BLaER1 (cell line): ENCODE results near the gene HHAT.

Experiments used
- H3K27ac ChIP-seq: shearing (Covaris generic); formaldehyde crosslinking; 2 replicates; pipeline ENCODE4 v1.8.1; 2022
- H3K27me3 ChIP-seq: shearing (Covaris generic); formaldehyde crosslinking; 2 replicates; pipeline ENCODE4 v1.8.1; 2022
- H3K36me3 ChIP-seq: shearing (Covaris generic); formaldehyde crosslinking; 2 replicates; pipeline ENCODE4 v1.8.1; 2022
- H3K4me1 ChIP-seq: shearing (Covaris generic); formaldehyde crosslinking; 2 replicates; pipeline ENCODE4 v1.8.1; 2022
- H3K4me2 ChIP-seq: shearing (Covaris generic); formaldehyde crosslinking; 2 replicates; pipeline ENCODE4 v1.8.1; 2022
- H3K4me3 ChIP-seq: shearing (Covaris generic); formaldehyde crosslinking; 2 replicates; pipeline ENCODE4 v1.8.1; 2022
- H3K9ac ChIP-seq: shearing (Covaris generic); formaldehyde crosslinking; 2 replicates; pipeline ENCODE4 v1.8.1; 2022
- H3K9me3 ChIP-seq: shearing (Covaris generic); formaldehyde crosslinking; 2 replicates; pipeline ENCODE4 v1.8.1; 2022
- H4K20me1 ChIP-seq: shearing (Covaris generic); formaldehyde crosslinking; 2 replicates; pipeline ENCODE4 v1.8.1; 2022
- Cebpa-rat ChIP-seq: shearing (Covaris generic); IDR thresholded peaks from 2 replicates; pipeline ENCODE4 v1.8.1; 2022

The HHAT gene

GRCh38 chr1:210582205-210582970, 253.7 kb downstream of the HHAT start:
- Histone ChIP-seq H3K4me2 (no peak overlapping the region), H3K36me3 (no peaks in the 10 kb centered on the region), H4K20me1 (no peaks in the 10 kb centered on the region), H3K4me3 (no peak overlapping the region), H3K9ac (no peak overlapping the region), H3K9me3 (0 out of 2 replicates have a peak, but pooled peaks cover 1% of the 10 kb centered on the region), H3K27me3 (no peaks in the 10 kb centered on the region), H3K4me1 (peaks cover 5% of the 10 kb centered on the region; the same call in 1 of the 2 replicates), H3K27ac (no peak overlapping the region)
- no peak for TF ChIP-seq Cebpa-rat

GRCh38 chr1:210584439-210585113, 255.9 kb downstream of the HHAT start:
- Histone ChIP-seq H3K36me3 (no peaks in the 10 kb centered on the region), H3K9me3 (peaks cover 9% of the 10 kb centered on the region; the same call in 1 of the 2 replicates), H3K27ac (no peak overlapping the region), H3K4me1 (peaks cover 5% of the 10 kb centered on the region; the same call in 1 of the 2 replicates), H3K4me3 (no peak overlapping the region), H3K4me2 (no peak overlapping the region), H4K20me1 (no peaks in the 10 kb centered on the region), H3K9ac (no peak overlapping the region), H3K27me3 (no peaks in the 10 kb centered on the region)
- no peak for TF ChIP-seq Cebpa-rat

- H3K4me1 ChIP-seq: peaks cover 5% of the 10 kb centered on the region; the same call in 1 of the 2 replicates
- no peak overlapping the region for H3K4me2 ChIP-seq
- H4K20me1 ChIP-seq: no peaks in the 10 kb centered on the region
- no peak overlapping the region for H3K27ac ChIP-seq
- H3K27me3 ChIP-seq: no peaks in the 10 kb centered on the region
- H3K36me3 ChIP-seq: no peaks in the 10 kb centered on the region
- no peak for TF ChIP-seq Cebpa-rat
- no peak overlapping the region for H3K9ac ChIP-seq
- no peak overlapping the region for H3K4me3 ChIP-seq
- H3K9me3 ChIP-seq: peaks cover 16% of the 10 kb centered on the region
Measured at GRCh38 chr1:210586771-210587170, 258.1 kb downstream of the HHAT start.

GRCh38 chr1:210587566-210587965, 258.9 kb downstream of the HHAT start:
- no peak for TF ChIP-seq Cebpa-rat
- Histone ChIP-seq H3K27me3 (no peaks in the 10 kb centered on the region), H3K36me3 (no peaks in the 10 kb centered on the region), H3K4me2 (no peak overlapping the region), H4K20me1 (no peaks in the 10 kb centered on the region), H3K27ac (no peak overlapping the region), H3K9me3 (peaks cover 16% of the 10 kb centered on the region), H3K4me1 (no peaks in the 10 kb centered on the region), H3K9ac (no peak overlapping the region), H3K4me3 (no peak overlapping the region)

- H3K27me3 ChIP-seq: no peaks in the 10 kb centered on the region
- no peak overlapping the region for H3K27ac ChIP-seq
- no peaks in the 10 kb centered on the region for H3K4me1 ChIP-seq
- no peak overlapping the region for H3K4me3 ChIP-seq
- H4K20me1 ChIP-seq: no peaks in the 10 kb centered on the region
- no peak overlapping the region for H3K9ac ChIP-seq
- TF ChIP-seq Cebpa-rat: no peak
- H3K9me3 ChIP-seq: peaks cover 16% of the 10 kb centered on the region
- no peak overlapping the region for H3K4me2 ChIP-seq
- no peaks in the 10 kb centered on the region for H3K36me3 ChIP-seq
Measured at GRCh38 chr1:210588357-210588756, 259.7 kb downstream of the HHAT start.

- TF ChIP-seq Cebpa-rat: no peak
- H3K9me3 ChIP-seq: peaks cover 16% of the 10 kb centered on the region
- no peak overlapping the region for H3K4me2 ChIP-seq
- H3K9ac ChIP-seq: no peak overlapping the region
- H4K20me1 ChIP-seq: no peaks in the 10 kb centered on the region
- H3K27ac ChIP-seq: no peak overlapping the region
- no peaks in the 10 kb centered on the region for H3K4me1 ChIP-seq
- no peaks in the 10 kb centered on the region for H3K36me3 ChIP-seq
- no peaks in the 10 kb centered on the region for H3K27me3 ChIP-seq
- no peak overlapping the region for H3K4me3 ChIP-seq
Measured at GRCh38 chr1:210588946-210589345, 260.2 kb downstream of the HHAT start.

- Histone ChIP-seq H4K20me1 (no peaks in the 10 kb centered on the region), H3K4me2 (no peak overlapping the region), H3K27ac (no peak overlapping the region), H3K4me3 (no peak overlapping the region), H3K9me3 (peaks cover 16% of the 10 kb centered on the region), H3K27me3 (no peaks in the 10 kb centered on the region), H3K36me3 (no peaks in the 10 kb centered on the region), H3K9ac (no peak overlapping the region), H3K4me1 (no peaks in the 10 kb centered on the region)
- TF ChIP-seq Cebpa-rat: no peak
Measured at GRCh38 chr1:210591214-210591613, 262.5 kb downstream of the HHAT start.

- Histone ChIP-seq H3K9me3 (peaks cover 7% of the 10 kb centered on the region), H3K27ac (no peak overlapping the region), H3K4me1 (no peaks in the 10 kb centered on the region), H3K36me3 (no peaks in the 10 kb centered on the region), H3K9ac (no peak overlapping the region), H3K4me2 (no peak overlapping the region), H3K27me3 (no peaks in the 10 kb centered on the region), H4K20me1 (no peaks in the 10 kb centered on the region), H3K4me3 (no peak overlapping the region)
- TF ChIP-seq Cebpa-rat: no peak
Measured at GRCh38 chr1:210594605-210595004, 265.9 kb downstream of the HHAT start.

GRCh38 chr1:210596641-210597040, 267.9 kb downstream of the HHAT start:
- Histone ChIP-seq H3K9me3 (no peaks in the 10 kb centered on the region), H3K27ac (no peak overlapping the region), H3K27me3 (no peaks in the 10 kb centered on the region), H4K20me1 (no peaks in the 10 kb centered on the region), H3K4me3 (no peak overlapping the region), H3K36me3 (no peaks in the 10 kb centered on the region), H3K4me1 (no peaks in the 10 kb centered on the region), H3K4me2 (no peak overlapping the region), H3K9ac (no peak overlapping the region)
- no peak for TF ChIP-seq Cebpa-rat

GRCh38 chr1:210597555-210598134, 268.9 kb downstream of the HHAT start:
- no peaks in the 10 kb centered on the region for H3K9me3 ChIP-seq
- H3K4me3 ChIP-seq: no peak overlapping the region
- no peaks in the 10 kb centered on the region for H3K27me3 ChIP-seq
- H3K27ac ChIP-seq: no peak overlapping the region
- H3K9ac ChIP-seq: no peak overlapping the region
- H3K4me2 ChIP-seq: no peak overlapping the region
- no peaks in the 10 kb centered on the region for H3K4me1 ChIP-seq
- H3K36me3 ChIP-seq: no peaks in the 10 kb centered on the region
- no peaks in the 10 kb centered on the region for H4K20me1 ChIP-seq
- no peak for TF ChIP-seq Cebpa-rat
